SIG-M5 treated with dmso at 0.1 percent for 504 hours (cell line): ENCODE measurements around the gene COX14.
A peak's percentile ranks its signal among the peaks of the same experiment; 100 is the strongest.
"Not testable (repeated sequence)": the region's sequence is repeated elsewhere in the genome, so short reads cannot be mapped to it uniquely, and the experiment has no call there.

ENCODE experiments used
- DNase-seq: peaks from one replicate; lab custom pipeline; 2025; ENCODE audit not compliant: unreplicated experiment; lab: John Stamatoyannopoulos, UW

COX14 gene

GRCh38 chr12:50107416-50108268 lies 4.4 kb upstream of the COX14 start:
- DNase-seq: no peak

DNA sequence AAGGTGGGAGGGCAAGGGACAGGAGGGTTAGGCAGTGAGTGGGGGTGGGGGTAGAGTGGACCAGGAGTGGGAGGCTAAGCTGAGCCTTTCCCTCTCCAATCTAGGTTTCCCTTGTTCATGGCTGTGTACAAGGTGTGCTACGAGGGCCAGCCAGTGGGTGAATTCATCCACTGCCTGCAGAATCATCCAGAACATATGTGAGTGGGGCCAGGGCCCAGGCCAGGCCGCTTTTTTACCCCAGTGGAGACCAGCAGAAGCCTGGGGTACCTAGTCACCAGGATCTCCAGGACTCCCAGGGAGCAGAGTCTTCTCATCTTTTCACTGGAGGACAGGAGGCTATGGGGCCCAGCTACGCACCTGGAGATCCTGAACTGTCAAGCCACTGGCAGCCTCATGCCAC lies 2.7 kb upstream of the COX14 start:
- DNase-seq: no peak

DNA sequence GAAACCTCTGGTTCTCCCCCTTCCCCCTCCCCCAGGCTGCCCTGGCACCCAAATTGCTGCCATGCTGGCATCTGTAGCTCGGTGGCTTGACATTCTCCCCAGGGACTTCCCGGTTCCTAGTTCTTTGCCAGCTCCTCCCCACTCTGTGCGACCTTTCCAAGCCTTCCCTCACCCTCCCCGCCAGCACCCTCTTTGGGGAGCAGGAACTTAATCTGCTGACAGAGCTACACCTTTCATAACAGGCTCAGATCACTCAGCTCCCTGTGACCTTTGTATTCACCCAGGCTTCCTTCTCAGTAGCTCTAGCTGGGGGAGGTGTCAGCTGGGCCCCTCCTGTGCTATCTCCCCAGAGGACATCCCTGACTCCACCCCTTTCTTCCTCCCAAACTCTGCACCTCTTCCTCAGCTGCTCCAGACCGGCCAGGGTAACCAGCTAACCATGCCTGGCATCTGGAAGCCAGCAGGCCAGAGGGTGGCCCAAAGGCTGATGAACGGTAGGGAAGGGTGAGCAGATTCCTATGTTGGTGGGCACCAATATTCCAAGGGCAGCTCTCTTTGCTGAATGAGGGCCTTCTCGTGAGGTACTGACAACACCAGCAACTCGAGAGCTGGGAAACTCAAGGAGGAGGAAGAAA lies 1.8 kb upstream of the COX14 start:
- no peak for DNase-seq

DNA sequence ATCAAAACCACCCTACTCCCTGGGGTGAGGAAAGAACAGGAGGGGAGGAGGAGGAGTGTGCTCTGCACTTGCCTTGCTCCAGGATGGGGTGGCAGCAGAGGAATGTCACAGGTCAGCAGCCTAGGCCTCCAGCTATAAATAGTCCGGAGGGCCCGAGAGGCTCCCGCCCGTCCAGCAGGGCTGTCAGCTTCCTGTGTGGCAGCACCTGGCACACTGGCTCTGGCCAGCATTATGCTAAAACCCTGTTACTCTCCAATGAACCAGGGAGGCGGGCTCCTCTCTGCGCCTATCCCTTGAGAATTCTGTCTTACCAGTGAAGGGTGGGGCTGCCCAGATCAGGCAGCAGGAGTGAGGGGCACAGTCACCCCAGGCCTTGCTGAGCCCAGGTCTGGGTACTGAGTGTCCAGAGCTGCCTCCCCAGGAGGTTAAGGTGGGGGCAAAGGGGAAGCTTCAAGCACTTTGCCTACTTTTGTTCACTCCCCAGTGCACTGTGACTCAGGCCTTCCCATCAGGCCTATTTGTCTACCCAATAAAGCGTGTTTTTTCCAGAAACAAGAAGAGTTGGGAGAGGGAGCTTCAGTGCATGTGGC lies 1.2 kb upstream of the COX14 start:
- peak; percentile 28 for DNase-seq

DNA sequence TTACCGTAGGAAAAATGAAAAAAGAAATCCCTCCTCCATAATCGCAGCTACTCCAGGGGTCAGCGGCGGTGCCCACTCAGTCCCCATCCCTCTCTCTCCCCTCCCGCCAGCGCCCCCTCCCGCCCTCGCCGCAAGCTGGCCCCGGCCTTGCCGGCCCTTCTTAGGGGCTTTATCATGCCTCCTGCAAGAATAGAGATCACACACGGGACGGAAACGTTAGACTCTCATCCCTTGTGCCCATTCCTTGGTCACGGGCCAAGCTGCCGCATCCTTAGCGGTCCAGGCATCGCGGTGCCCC lies 692 bp upstream of the COX14 start:
- no peak for DNase-seq

- peak; percentile 78 for DNase-seq
Observed at GRCh38 chr12:50112456-50113218, 601 bp downstream of the COX14 start.

DNA sequence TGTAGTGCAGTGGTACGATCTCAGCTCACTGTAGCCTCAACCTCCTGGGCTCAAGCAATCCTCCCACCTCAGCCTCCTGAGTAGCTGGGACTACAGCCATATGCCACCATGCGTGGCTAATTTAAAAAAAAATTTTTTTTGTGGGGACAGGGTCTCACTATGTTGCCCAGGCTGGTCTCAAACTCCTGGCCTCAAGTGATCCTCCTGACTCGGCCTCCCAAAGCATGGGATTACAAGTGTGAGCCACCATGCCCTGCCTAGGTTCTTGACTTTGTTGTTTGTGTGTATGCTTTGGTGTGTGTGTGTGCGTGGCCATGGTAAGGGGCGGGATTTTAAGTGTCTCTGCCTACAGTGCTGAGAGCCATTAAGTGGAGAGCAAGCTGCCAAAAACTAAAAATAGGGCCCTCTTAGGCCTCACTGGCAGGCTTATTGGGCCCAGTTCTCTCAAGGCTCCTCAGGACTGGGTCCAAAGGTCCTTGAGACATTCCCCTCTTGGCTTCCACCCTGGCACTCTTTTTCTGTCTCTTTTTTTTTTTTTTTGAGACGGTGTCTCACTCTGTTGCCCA lies 5.1 kb downstream of the COX14 start:
- DNase-seq: no peak

- DNase-seq: no peak
Observed at GRCh38 chr12:50119387-50119786, 7.4 kb downstream of the COX14 start.

GRCh38 chr12:50120521-50120920 lies 8.5 kb downstream of the COX14 start:
- no peak for DNase-seq

GRCh38 chr12:50120953-50121352 lies 8.9 kb downstream of the COX14 start:
- DNase-seq: no peak

DNA sequence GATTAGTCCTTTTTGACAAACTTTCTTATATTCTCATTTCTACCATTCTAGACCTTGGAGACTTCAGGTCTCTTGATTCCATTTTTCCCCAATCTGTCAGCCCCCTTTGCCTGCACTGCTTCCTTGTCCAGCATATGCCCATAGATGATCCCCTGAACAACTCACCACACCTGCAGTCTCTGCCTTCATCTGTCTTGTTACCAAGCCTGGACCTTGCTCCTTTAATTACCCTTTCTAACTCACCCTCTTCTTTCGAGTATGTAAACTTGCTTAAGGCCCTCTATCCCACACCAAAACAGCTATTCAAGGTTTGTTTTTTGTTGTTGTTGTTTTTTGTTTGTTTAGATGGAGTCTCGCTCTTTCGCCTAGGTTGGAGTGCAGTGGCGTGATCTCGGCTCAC lies 9.6 kb downstream of the COX14 start:
- DNase-seq: no peak

- no peak for DNase-seq
Observed at GRCh38 chr12:50123203-50123602, 11.2 kb downstream of the COX14 start.

- DNase-seq: no peak
Observed at GRCh38 chr12:50127546-50127945, 15.5 kb downstream of the COX14 start.

DNA sequence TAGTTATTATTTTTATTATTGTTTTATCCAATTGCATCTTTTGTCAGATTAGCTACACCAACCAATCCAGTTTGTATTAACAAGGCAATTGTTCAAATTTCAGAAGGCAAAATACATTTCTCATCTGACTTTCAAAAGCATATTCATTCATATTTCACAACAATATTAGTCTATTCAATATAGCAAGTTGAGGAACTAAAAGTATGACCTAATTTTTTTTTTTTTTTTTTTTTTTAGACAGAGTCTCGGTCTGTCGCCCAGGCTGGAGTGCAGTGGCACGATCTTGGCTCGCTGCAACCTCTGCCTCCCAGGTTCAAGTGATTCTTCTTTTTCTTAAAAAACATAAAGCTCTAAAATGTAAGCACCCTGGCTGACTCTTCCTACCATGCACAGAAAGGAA lies 17.3 kb downstream of the COX14 start:
- DNase-seq: no peak

- DNase-seq: no peak
Observed at GRCh38 chr12:50132505-50133135, 20.6 kb downstream of the COX14 start.

DNA sequence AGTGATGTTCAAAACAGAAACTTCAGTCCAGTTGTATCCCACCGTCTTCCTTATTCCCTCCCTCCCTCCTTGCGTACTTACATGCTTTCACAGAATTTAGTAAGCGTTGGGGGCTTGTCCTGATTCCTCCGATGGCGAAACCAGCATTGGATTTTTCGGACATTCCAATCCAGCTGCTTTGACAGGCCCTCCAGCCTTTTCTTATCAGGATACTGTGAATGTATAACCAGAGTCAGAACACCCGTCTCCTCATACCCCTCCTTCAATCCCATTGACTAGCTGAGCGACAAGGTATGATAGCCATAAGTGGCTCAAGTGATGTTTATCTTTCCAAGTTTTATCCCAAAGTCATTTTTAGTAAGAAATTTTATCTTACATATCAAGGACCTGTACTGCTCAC lies 31.0 kb downstream of the COX14 start:
- DNase-seq: no peak

- DNase-seq: no peak
Observed at GRCh38 chr12:50145439-50145838, 33.4 kb downstream of the COX14 start.

GRCh38 chr12:50147281-50147680 lies 35.2 kb downstream of the COX14 start:
- no peak for DNase-seq

GRCh38 chr12:50148011-50148410 lies 36.0 kb downstream of the COX14 start:
- DNase-seq: not testable (repeated sequence)

GRCh38 chr12:50149311-50149710 lies 37.3 kb downstream of the COX14 start:
- no peak for DNase-seq
